Measurements from ENCODE around the gene PERP. TPM values are rescaled to one million over a fixed set of nuclear protein-coding genes. Genes with fewer than 3 reads are reported as not detected.

Gene PERP
- polyA plus RNA-seq, 2 of the 4 experiments (the other 2 are of a cell fraction), result 48.3 to 67.2 TPM

DNA sequence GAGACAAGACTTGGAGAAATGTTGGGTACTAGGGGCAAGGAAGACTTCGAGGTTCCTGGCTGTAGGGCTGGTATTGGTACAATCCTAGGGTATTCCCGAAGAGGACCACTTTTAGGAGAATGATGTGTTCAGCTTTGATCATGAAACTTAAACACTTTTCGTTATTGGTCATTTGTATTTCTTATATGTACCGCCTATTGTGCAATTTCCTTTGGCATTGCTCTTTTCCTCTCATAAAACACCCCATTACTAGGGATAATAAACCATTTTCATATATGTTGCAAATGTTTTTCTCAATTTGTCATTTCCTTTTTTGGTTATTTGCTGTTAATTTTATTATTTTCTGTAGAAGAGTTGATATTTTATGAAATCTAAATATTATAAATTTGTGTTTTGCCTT, 35.6 kb upstream of the PERP start:
- no peak overlapping the region for H3K4me3 ChIP-seq
- no peak for FAIRE-seq
- POLR2A ChIA-PET, result no interaction called here
- no peaks in the 10 kb centered on the region for H3K4me1 ChIP-seq
- CTCF ChIA-PET, result no interaction called here
- DNase-seq (ENCODE audit: low read depth in 1 of 2, low spot score in 1 of 2), result no peak
- H3K9me3 ChIP-seq, result no peaks in the 10 kb centered on the region
- no peak overlapping the region for H3K4me2 ChIP-seq
- H3K27ac ChIP-seq, result no peak overlapping the region
- no peak for TF ChIP-seq NPAS2 (CRISPR knock-in tag; IDR thresholded peaks at IDR 0.05; ENCODE audit: borderline replicate concordance)
- TF ChIP-seq, protein P1, sequence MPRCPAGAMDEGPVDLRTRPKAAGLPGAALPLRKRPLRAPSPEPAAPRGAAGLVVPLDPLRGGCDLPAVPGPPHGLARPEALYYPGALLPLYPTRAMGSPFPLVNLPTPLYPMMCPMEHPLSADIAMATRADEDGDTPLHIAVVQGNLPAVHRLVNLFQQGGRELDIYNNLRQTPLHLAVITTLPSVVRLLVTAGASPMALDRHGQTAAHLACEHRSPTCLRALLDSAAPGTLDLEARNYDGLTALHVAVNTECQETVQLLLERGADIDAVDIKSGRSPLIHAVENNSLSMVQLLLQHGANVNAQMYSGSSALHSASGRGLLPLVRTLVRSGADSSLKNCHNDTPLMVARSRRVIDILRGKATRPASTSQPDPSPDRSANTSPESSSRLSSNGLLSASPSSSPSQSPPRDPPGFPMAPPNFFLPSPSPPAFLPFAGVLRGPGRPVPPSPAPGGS (IDR thresholded peaks at IDR 0.05), result no peak
- 28% methylated on average over 4 of the region's 4 CpGs for WGBS (ENCODE audit: missing lambda C conversion rate)
- no peak for ATAC-seq

- Histone ChIP-seq H3K4me1 (no peaks in the 10 kb centered on the region), H3K4me2 (no peak overlapping the region), H3K9me3 (no peaks in the 10 kb centered on the region), H3K4me3 (no peak overlapping the region), H3K27ac (no peak overlapping the region)
- TF ChIP-seq SMC3 (IDR thresholded peaks at IDR 0.05) (no peak), RFX5 (IDR thresholded peaks at IDR 0.05) (no peak), FOSL2 (IDR thresholded peaks at IDR 0.05) (no peak), FOSL2 (CRISPR knock-in tag; IDR thresholded peaks at IDR 0.05) (no peak), NFE2L2 (conservative IDR thresholded peaks at IDR 0.05; ENCODE audit: low read length) (no peak), ZC3H11A (IDR thresholded peaks at IDR 0.05) (no peak), SREBF2 (IDR thresholded peaks at IDR 0.05) (no peak), POLR2A (IDR thresholded peaks at IDR 0.05; ENCODE audit: low read length) (no peak), FOSB (CRISPR knock-in tag; IDR thresholded peaks at IDR 0.05) (no peak), CBX2 (IDR thresholded peaks at IDR 0.05; ENCODE audit: borderline replicate concordance, low read depth) (no peak), PBX3 (IDR thresholded peaks at IDR 0.05) (no peak), HOXB5 (CRISPR knock-in tag; IDR thresholded peaks at IDR 0.05) (no peak), NR3C1 (IDR thresholded peaks at IDR 0.05) (no peak), ZFP36 (IDR thresholded peaks at IDR 0.05; ENCODE audit: borderline replicate concordance, partially characterized antibody) (no peak), USF2 (IDR thresholded peaks at IDR 0.05) (no peak)
- TF ChIP-seq, protein P1 (IDR thresholded peaks at IDR 0.05), result no peak
- WGBS (ENCODE audit: missing lambda C conversion rate), result 67% methylated on average over 8 of the region's 8 CpGs
- FAIRE-seq (no peak), DNase-seq (ENCODE audit: low read depth in 1 of 2, low spot score in 1 of 2) (no peak), ATAC-seq (no peak)
- CTCF ChIA-PET, result no interaction called here
- POLR2A ChIA-PET, result no interaction called here
Observed at GRCh38 chr6:138129190-138129589, 22.0 kb upstream of the PERP start.

DNA sequence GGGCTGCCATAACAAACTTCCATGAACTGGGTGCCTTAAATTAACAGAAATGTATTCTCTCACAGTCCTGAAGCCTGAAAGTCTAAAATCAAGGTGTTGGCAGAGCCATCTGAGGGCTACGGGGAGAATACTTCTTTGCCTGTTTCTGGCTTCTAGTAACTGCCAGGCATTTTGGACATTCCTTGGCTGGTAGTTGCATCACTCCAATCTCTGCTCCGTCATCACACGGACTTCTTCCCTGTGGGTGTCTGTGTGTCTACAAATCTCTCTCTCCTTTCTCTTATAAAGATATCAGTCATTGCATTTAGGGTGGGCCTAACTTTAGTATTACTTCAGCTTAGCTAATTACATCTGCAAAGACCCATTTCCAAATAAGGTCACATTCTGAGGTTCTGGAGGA, 20.9 kb upstream of the PERP start:
- Histone ChIP-seq H3K4me1 (no peaks in the 10 kb centered on the region), H3K4me2 (no peak overlapping the region), H3K27ac (no peak overlapping the region), H3K9me3 (no peaks in the 10 kb centered on the region), H3K4me3 (no peak overlapping the region)
- no peak for FAIRE-seq
- ChIA-PET POLR2A (no interaction called here), CTCF (no interaction called here)
- DNase-seq (ENCODE audit: low read depth in 1 of 2, low spot score in 1 of 2), result no peak
- 53% methylated on average over 3 of the region's 3 CpGs for WGBS (ENCODE audit: missing lambda C conversion rate)
- ATAC-seq, result no peak
- TF ChIP-seq, protein P2, sequence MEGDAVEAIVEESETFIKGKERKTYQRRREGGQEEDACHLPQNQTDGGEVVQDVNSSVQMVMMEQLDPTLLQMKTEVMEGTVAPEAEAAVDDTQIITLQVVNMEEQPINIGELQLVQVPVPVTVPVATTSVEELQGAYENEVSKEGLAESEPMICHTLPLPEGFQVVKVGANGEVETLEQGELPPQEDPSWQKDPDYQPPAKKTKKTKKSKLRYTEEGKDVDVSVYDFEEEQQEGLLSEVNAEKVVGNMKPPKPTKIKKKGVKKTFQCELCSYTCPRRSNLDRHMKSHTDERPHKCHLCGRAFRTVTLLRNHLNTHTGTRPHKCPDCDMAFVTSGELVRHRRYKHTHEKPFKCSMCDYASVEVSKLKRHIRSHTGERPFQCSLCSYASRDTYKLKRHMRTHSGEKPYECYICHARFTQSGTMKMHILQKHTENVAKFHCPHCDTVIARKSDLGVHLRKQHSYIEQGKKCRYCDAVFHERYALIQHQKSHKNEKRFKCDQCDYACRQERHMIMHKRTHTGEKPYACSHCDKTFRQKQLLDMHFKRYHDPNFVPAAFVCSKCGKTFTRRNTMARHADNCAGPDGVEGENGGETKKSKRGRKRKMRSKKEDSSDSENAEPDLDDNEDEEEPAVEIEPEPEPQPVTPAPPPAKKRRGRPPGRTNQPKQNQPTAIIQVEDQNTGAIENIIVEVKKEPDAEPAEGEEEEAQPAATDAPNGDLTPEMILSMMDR (IDR thresholded peaks at IDR 0.05), result no peak
- TF ChIP-seq CHD2 (IDR thresholded peaks at IDR 0.05; ENCODE audit: low read length, partially characterized antibody), result no peak
- TF ChIP-seq PHF8 (IDR thresholded peaks at IDR 0.05; ENCODE audit: borderline replicate concordance, low read depth), result no peak
- TF ChIP-seq JUN (IDR thresholded peaks at IDR 0.05), result no peak
- TF ChIP-seq CEBPB (IDR thresholded peaks at IDR 0.05), result no peak
- no peak for TF ChIP-seq CHD4 (IDR thresholded peaks at IDR 0.05; ENCODE audit: borderline replicate concordance)
- no peak for TF ChIP-seq SMC3 (IDR thresholded peaks at IDR 0.05)
- no peak for TF ChIP-seq EHF (CRISPR knock-in tag; IDR thresholded peaks at IDR 0.05)
- TF ChIP-seq, protein P3, sequence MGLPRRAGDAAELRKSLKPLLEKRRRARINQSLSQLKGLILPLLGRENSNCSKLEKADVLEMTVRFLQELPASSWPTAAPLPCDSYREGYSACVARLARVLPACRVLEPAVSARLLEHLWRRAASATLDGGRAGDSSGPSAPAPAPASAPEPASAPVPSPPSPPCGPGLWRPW (IDR thresholded peaks at IDR 0.05), result no peak
- no peak for TF ChIP-seq EHMT2 (IDR thresholded peaks at IDR 0.05; ENCODE audit: low read depth)
- TF ChIP-seq FOSB (CRISPR knock-in tag; IDR thresholded peaks at IDR 0.05), result no peak
- TF ChIP-seq MAZ (IDR thresholded peaks at IDR 0.05; ENCODE audit: borderline replicate concordance, low read depth, low read length), result no peak
- TF ChIP-seq ZFP36 (IDR thresholded peaks at IDR 0.05; ENCODE audit: borderline replicate concordance, partially characterized antibody), result no peak
- no peak for TF ChIP-seq MAX (IDR thresholded peaks at IDR 0.05)
- TF ChIP-seq HOXA7 (CRISPR knock-in tag; IDR thresholded peaks at IDR 0.05), result no peak
- TF ChIP-seq NFE2L2 (conservative IDR thresholded peaks at IDR 0.05; ENCODE audit: low read length), result no peak
- TF ChIP-seq HDAC2 (IDR thresholded peaks at IDR 0.05), result no peak
- TF ChIP-seq MYC (IDR thresholded peaks at IDR 0.05; ENCODE audit: borderline replicate concordance, low read length), result no peak
- no peak for TF ChIP-seq KDM1A (IDR thresholded peaks at IDR 0.05; ENCODE audit: low read depth)

All from A549 (cell line).